Naive B cell (primary cell): Measurements from ENCODE around the gene TYW5. TPM values are rescaled to one million over a fixed set of nuclear protein-coding genes. Genes with fewer than 3 reads are reported as not detected.
"Not testable (repeated sequence)": the region's sequence is repeated elsewhere in the genome, so short reads cannot be mapped to it uniquely, and the experiment has no call there.

ENCODE experiments used
- ATAC-seq, 2 donors: fragments of 150-1000 bp; cut with Tn5 transposase; 2 replicates each; pipeline ENCODE4 v1.10.0; 2021; ENCODE audit warnings: low read depth in 2 of 2, mild to moderate bottlenecking in 2 of 2, moderate library complexity in 2 of 2
- DNase-seq: peaks from one replicate; pipeline ENCODE4 v3.0.0; 2022
- H3K27ac Mint-ChIP-seq, 6 donors: one replicate each; pipeline ENCODE4 v1.8.0; 2020 to 2022; ENCODE audit warnings: mild to moderate bottlenecking in 6 of 6, mixed read lengths in 6 of 6, moderate library complexity in 5 of 6, inconsistent platforms in 2 of 6
- H3K27me3 Mint-ChIP-seq, 3 donors: one replicate each; pipeline ENCODE4 v1.8.0; 2021 to 2022; ENCODE audit warnings: mixed read lengths in 3 of 3, mild to moderate bottlenecking in 1 of 3
- H3K36me3 Mint-ChIP-seq, 2 donors: one replicate each; pipeline ENCODE4 v1.8.0; 2020 to 2022; ENCODE audit warnings: mixed read lengths in 2 of 2, inconsistent platforms in 1 of 2, mild to moderate bottlenecking in 1 of 2
- H3K4me1 Mint-ChIP-seq, 3 donors: one replicate each; pipeline ENCODE4 v1.8.0; 2020 to 2022; ENCODE audit warnings: mixed read lengths in 3 of 3, inconsistent platforms in 1 of 3, mild to moderate bottlenecking in 1 of 3, moderate library complexity in 1 of 3
- H3K4me3 Mint-ChIP-seq, 8 donors: one replicate each; pipeline ENCODE4 v1.8.0; 2020 to 2022; ENCODE audit warnings: mild to moderate bottlenecking in 8 of 8, mixed read lengths in 8 of 8, moderate library complexity in 8 of 8, inconsistent platforms in 2 of 8
- H3K9me3 Mint-ChIP-seq, 7 donors: one replicate each; pipeline ENCODE4 v1.8.0; 2020 to 2022; ENCODE audit warnings: mixed read lengths in 7 of 7, mild to moderate bottlenecking in 5 of 7, inconsistent platforms in 2 of 7, moderate library complexity in 1 of 7
- polyA plus RNA-seq, 6 donors: library from polyadenylated mRNA; unstranded; fragments of 300-500 nt; fragmentation: Illumina TruSeq; gene quantifications; one replicate each; pipeline ENCODE4 v1.2.3, GENCODE V29; 2021; ENCODE audit warnings: low read depth in 6 of 6

TYW5 gene
- polyA plus RNA-seq, 6 donors from 2014 or later = 2.9 to 10.1 (median 5.1) TPM

GRCh38 chr2:199928226-199928625 lies 27.1 kb downstream of the TYW5 start:
- Mint-ChIP-seq H3K36me3 (peaks cover 0 to 5% of the 10 kb centered on the region in 2 donors), H3K9me3 (no peaks in the 10 kb centered on the region), H3K27me3 (no peaks in the 10 kb centered on the region), H3K27ac (peak overlapping the region in 3 of 6 donors; percentile 36 to 38 (median 37)), H3K4me3 (no peak overlapping the region), H3K4me1 (no peaks in the 10 kb centered on the region)
- no peak for ATAC-seq
- no peak for DNase-seq

GRCh38 chr2:199926806-199927205 lies 28.5 kb downstream of the TYW5 start:
- no peak for ATAC-seq

GRCh38 chr2:199923924-199924323 lies 31.4 kb downstream of the TYW5 start:
- Mint-ChIP-seq H3K36me3 (no peaks in the 10 kb centered on the region), H3K27me3 (no peaks in the 10 kb centered on the region), H3K27ac (peak overlapping the region in 1 of 6 donors; percentile 11), H3K4me3 (no peak overlapping the region), H3K4me1 (peaks cover 5 to 10% (median 6%) of the 10 kb centered on the region in 3 donors), H3K9me3 (peaks cover 0 to 1% (median 0%) of the 10 kb centered on the region in 7 donors)
- no peak for ATAC-seq
- DNase-seq = no peak

More at GRCh38 chr2:199926806-199927205, 28.5 kb downstream of the TYW5 start:
- Mint-ChIP-seq H3K4me3 (no peak overlapping the region), H3K9me3 (no peaks in the 10 kb centered on the region), H3K27ac (peak overlapping the region in 1 of 6 donors; percentile 51), H3K27me3 (no peaks in the 10 kb centered on the region), H3K36me3 (no peaks in the 10 kb centered on the region), H3K4me1 (peaks cover 5 to 8% (median 6%) of the 10 kb centered on the region in 3 donors)
- DNase-seq = no peak

GRCh38 chr2:199922856-199923255 lies 32.4 kb downstream of the TYW5 start:
- no peaks in the 10 kb centered on the region for H3K36me3 Mint-ChIP-seq
- DNase-seq (no peak), ATAC-seq (no peak)
- peaks cover 0 to 1% (median 0%) of the 10 kb centered on the region in 7 donors for H3K9me3 Mint-ChIP-seq
- no peaks in the 10 kb centered on the region for H3K27me3 Mint-ChIP-seq
- H3K27ac Mint-ChIP-seq = peak overlapping the region in 2 of 6 donors; percentile 22 to 76
- H3K4me3 Mint-ChIP-seq = no peak overlapping the region
- peaks cover 5 to 10% (median 6%) of the 10 kb centered on the region in 3 donors for H3K4me1 Mint-ChIP-seq

GRCh38 chr2:199916980-199917379 lies 38.3 kb downstream of the TYW5 start:
- Mint-ChIP-seq H3K4me1 (peaks cover 13 to 27% (median 15%) of the 10 kb centered on the region in 3 donors), H3K27ac (no peak overlapping the region), H3K9me3 (peaks cover 0 to 8% (median 4%) of the 10 kb centered on the region in 7 donors), H3K36me3 (peaks cover 5 to 11% of the 10 kb centered on the region in 2 donors), H3K4me3 (no peak overlapping the region), H3K27me3 (no peaks in the 10 kb centered on the region)
- DNase-seq (no peak), ATAC-seq (no peak)

GRCh38 chr2:199914372-199914958 lies 40.8 kb downstream of the TYW5 start:
- H3K9me3 Mint-ChIP-seq = peaks cover 0 to 8% (median 4%) of the 10 kb centered on the region in 7 donors
- H3K27ac Mint-ChIP-seq = peak overlapping the region in 3 of 6 donors; percentile 7 to 37 (median 18)
- H3K4me3 Mint-ChIP-seq = peak overlapping the region in 2 of 8 donors; percentile 19 to 59
- H3K27me3 Mint-ChIP-seq = no peaks in the 10 kb centered on the region
- DNase-seq (no peak), ATAC-seq (no peak)
- H3K36me3 Mint-ChIP-seq = peaks cover 5 to 11% of the 10 kb centered on the region in 2 donors
- peaks cover 20 to 36% (median 27%) of the 10 kb centered on the region in 3 donors for H3K4me1 Mint-ChIP-seq

GRCh38 chr2:199912553-199913114 lies 42.7 kb downstream of the TYW5 start:
- Mint-ChIP-seq H3K4me3 (peak overlapping the region; percentile 21 to 98 (median 82)), H3K27ac (peak overlapping the region in 4 of 6 donors; percentile 29 to 97 (median 48)), H3K4me1 (peaks cover 20 to 36% (median 27%) of the 10 kb centered on the region in 3 donors)
- not testable (repeated sequence) for ATAC-seq, DNase-seq, H3K27me3 Mint-ChIP-seq, H3K9me3 Mint-ChIP-seq, H3K36me3 Mint-ChIP-seq

- H3K9me3 Mint-ChIP-seq = peaks cover 0 to 4% (median 2%) of the 10 kb centered on the region in 7 donors
- peaks cover 25 to 43% (median 32%) of the 10 kb centered on the region in 3 donors for H3K4me1 Mint-ChIP-seq
- peaks cover 0 to under 1% of the 10 kb centered on the region in 2 donors for H3K36me3 Mint-ChIP-seq
- peak overlapping the region; percentile 94 to 98 (median 96) for H3K4me3 Mint-ChIP-seq
- no peaks in the 10 kb centered on the region for H3K27me3 Mint-ChIP-seq
- ATAC-seq (no peak), DNase-seq (no peak)
- H3K27ac Mint-ChIP-seq = peak overlapping the region; percentile 94 to 98 (median 96)
Observed at GRCh38 chr2:199911877-199912161, 43.5 kb downstream of the TYW5 start.

- DNase-seq (peak; percentile 88), ATAC-seq (peak; percentile 77 to 80)
- Mint-ChIP-seq H3K4me1 (peaks cover 27 to 45% (median 33%) of the 10 kb centered on the region in 3 donors), H3K36me3 (no peaks in the 10 kb centered on the region), H3K9me3 (peaks cover 0 to 2% (median 0%) of the 10 kb centered on the region in 7 donors), H3K27me3 (no peaks in the 10 kb centered on the region), H3K27ac (peak within 1 kb of the TSS; percentile 94 to 98 (median 96)), H3K4me3 (peak within 1 kb of the TSS; percentile 94 to 98 (median 96))
Observed at GRCh38 chr2:199911052-199911876, 44.0 kb downstream of the TYW5 start, which contains the start of gene C2orf69. Gene C2orf69 (plus strand): TSS chr2:199911293. CDS start chr2:199911439, 146 bp downstream.

- no peaks in the 10 kb centered on the region for H3K27me3 Mint-ChIP-seq
- no peaks in the 10 kb centered on the region for H3K9me3 Mint-ChIP-seq
- DNase-seq = no peak
Observed at GRCh38 chr2:199910338-199911051, 44.8 kb downstream of the TYW5 start.

GRCh38 chr2:199907008-199907714 lies 48.1 kb downstream of the TYW5 start:
- Mint-ChIP-seq H3K4me1 (peaks cover 13 to 23% (median 21%) of the 10 kb centered on the region in 3 donors), H3K27ac (peak overlapping the region in 2 of 6 donors; percentile 8 to 19), H3K36me3 (no peaks in the 10 kb centered on the region), H3K27me3 (no peaks in the 10 kb centered on the region), H3K9me3 (no peaks in the 10 kb centered on the region), H3K4me3 (peak overlapping the region in 1 of 8 donors; percentile 20)
- ATAC-seq (no peak), DNase-seq (no peak)

More at GRCh38 chr2:199910338-199911051, 44.8 kb downstream of the TYW5 start:
- Mint-ChIP-seq H3K4me3 (peak overlapping the region; percentile 94 to 98 (median 96)), H3K36me3 (no peaks in the 10 kb centered on the region), H3K4me1 (peaks cover 27 to 45% (median 30%) of the 10 kb centered on the region in 3 donors), H3K27ac (peak overlapping the region; percentile 94 to 98 (median 96))
- ATAC-seq = no peak

- Mint-ChIP-seq H3K36me3 (no peaks in the 10 kb centered on the region), H3K4me3 (no peak overlapping the region), H3K27ac (no peak overlapping the region), H3K27me3 (no peaks in the 10 kb centered on the region), H3K9me3 (no peaks in the 10 kb centered on the region), H3K4me1 (peaks cover 6 to 9% (median 7%) of the 10 kb centered on the region in 3 donors)
- ATAC-seq (no peak), DNase-seq (no peak)
Observed at GRCh38 chr2:199903111-199903510, 52.2 kb downstream of the TYW5 start.
